ENCODE data around the gene SORCS1.

SORCS1 gene

DNA sequence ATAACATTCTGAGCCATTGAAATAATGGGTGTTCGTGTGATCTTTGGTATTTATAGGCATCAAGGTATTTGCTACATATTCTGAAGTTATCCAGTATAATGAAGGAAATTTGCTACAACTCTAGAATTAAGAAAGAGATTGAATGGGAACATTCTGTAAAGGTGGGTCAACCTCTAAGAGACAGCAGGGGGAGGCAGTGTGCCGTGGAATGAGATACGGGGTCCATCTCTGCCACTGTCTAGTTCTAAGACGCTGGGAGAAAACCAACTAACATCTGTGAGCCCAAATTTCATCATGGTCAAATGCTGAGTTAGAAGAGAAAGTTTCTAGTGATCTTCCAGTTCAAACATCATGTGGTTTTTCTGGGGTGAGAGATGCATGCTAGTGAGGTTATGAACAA, 368.9 kb downstream of the SORCS1 start:
- DNase-seq, result no peak

DNA sequence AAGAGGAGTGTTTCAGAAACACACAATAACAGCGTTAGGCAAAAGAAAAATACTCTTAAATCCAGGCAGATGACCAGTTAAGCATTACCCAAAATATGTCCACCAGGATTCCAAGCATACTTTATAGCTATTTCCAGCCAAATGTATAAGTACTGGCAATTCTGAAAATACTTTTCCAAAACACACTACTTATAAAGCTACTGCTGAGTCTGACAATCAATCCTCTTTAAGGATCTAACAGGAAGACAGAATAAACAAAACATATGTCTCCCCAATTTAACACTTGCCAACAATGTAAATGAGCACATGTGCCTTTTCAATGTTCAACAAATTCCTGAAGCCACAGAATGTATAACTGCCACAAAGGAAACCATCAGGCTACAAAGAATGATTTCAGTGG, 370.9 kb downstream of the SORCS1 start:
- DNase-seq, result no peak

DNA sequence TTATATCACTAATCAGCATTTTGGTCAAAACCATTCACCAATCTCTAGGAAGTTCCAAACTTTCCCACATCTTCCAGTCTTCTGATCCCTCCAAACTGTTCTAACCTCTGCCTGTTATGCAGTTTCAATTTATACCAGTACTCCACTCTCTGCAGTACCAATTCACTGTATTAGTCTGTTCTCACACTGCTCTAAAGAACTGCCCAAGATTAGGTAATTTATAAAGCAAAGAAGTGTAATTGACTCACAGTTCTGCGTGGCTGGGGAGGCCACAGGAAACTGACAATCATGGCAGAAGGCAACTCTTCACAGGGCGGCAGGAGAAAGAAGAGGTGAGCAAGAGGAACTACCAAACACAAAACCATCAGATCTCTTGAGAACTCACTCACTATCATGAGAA, 374.9 kb downstream of the SORCS1 start:
- no peak for DNase-seq

- DNase-seq, result no peak
These were observed 375.5 kb downstream of the SORCS1 start for GRCh38 chr10:106788982-106789381.

DNA sequence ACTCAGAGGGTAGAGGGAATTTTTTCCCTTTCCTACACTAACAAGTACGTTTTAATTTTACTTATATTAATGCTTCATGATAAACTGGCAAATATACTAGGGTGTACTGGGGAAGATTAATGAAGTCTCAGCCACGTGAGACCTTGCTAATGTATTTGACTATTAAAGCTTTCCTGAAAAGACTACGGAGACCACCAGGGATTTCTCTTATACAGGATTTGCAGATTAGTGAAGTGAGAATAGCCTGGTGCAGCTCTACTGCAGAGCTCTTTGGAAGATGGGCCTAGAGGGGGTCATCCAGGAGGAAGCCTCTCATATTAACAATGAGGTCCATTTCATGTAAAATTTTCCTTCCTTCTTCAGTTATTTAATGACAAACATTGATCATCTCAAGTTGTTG, 379.0 kb downstream of the SORCS1 start:
- no peak for DNase-seq

- DNase-seq, result no peak
These were observed 383.9 kb downstream of the SORCS1 start for GRCh38 chr10:106780632-106781031.

- DNase-seq, result no peak
These were observed 386.7 kb downstream of the SORCS1 start for GRCh38 chr10:106777841-106778240.

DNA sequence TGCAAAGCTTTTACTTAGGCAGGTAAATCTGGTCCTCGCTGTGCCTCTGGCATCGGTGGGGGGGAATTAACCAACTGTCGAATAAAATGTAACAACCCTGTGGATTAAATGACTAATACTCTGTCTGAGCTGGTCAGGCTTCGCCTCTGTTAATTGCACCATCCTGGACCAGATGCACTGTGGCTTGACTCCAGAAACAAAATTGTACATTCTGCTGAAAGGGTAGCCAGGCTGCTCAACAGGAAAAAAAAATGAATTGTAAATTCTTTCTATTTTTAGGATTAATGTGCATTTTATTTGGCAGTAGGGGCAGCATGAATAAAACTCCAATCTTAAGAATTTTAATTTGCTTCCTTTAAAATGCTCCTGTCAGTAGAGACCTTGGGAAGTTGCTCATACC, 389.4 kb downstream of the SORCS1 start:
- DNase-seq, result no peak

GRCh38 chr10:106772957-106773356, 391.5 kb downstream of the SORCS1 start:
- DNase-seq, result no peak

- no peak for DNase-seq
These were observed 393.4 kb downstream of the SORCS1 start for GRCh38 chr10:106771154-106771553.

DNA sequence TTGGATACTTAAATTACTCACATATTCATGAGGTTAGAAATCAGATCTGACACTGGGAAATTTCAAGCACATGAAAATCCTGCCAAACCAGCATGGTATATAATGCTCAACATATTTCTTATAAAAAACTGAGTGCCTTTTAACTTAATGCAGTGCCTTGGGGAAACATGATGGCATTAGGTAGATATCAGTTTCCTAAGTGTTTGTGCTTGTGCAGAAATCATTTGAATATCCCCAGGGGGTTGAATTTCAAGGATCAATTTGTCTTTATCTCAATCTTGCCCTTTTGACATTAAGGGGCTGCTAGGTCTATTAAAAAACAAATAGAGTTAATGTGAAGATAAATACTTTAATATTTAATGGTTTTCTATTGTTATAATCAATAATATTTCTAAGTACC, 396.3 kb downstream of the SORCS1 start:
- DNase-seq, result no peak

DNA sequence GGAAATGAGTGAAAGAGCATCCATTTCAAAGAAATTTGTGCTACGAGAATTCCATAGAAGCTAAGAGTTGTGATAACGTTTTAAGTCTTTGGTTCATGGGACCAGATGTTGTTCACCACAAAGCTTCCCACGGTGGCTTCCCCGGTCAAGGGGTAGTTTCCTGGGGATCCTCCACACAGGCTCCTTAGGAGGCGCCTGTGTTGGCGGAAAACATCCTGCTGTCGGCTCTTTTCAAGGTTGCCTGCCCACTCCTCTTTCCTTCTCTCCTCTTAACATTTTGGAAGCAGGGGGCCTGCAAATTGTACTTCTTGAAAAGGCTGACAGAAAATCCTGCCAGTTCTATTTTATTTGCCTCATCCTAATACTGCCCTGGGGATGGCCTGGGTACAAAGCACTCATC, 398.6 kb downstream of the SORCS1 start:
- DNase-seq, result no peak

GRCh38 chr10:106765241-106765754, 399.2 kb downstream of the SORCS1 start:
- no peak for DNase-seq

- no peak for DNase-seq
These were observed 400.1 kb downstream of the SORCS1 start for GRCh38 chr10:106764360-106764759.

- no peak for DNase-seq
These were observed 402.6 kb downstream of the SORCS1 start for GRCh38 chr10:106761906-106762305.

DNA sequence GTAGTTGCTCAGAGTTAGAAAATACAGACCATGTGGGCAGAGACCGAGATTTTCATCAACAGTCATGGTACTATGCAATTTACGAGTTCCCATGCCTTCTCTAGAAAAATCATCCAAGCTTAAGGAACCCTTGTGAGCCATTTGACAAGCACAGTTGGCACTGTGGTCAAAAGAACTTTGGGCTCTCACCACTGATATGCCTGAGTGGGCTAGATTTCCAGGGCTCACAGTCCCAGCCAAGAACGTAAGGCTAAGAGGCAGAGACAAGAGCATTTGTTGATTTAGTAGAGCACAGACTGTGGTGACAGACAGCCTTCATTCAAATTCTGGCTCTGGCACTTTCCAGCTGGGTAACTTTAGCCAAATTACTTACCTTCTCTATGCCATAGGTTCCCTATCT, 407.0 kb downstream of the SORCS1 start:
- DNase-seq, result no peak

- no peak for DNase-seq
These were observed 413.4 kb downstream of the SORCS1 start for GRCh38 chr10:106751091-106751490.

- DNase-seq, result no peak
These were observed 417.6 kb downstream of the SORCS1 start for GRCh38 chr10:106746868-106747267.

DNA sequence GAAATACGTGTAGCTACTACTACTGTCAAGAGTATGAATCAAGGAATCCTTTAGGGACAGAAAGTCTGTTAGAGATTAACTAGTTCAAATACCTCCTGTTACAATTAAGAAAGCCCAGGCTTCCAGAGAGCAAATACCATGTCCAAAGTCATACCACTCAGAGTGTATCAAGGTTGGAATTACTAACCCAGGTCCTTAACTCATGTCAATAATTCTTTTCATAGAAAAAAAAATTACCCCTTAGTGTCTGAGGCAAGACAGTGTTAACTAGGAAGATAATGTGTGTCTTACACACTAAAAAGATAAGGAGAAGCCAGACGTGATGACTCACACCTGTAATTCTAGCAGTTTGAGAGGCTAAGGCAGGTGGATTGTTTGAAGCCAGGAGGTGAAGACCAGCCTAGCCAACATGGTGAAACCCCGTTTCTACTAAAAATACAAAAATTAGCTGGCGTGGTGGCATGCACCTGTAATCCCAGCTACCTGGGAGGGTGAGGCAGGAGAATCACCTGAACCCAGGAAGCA, 423.4 kb downstream of the SORCS1 start:
- no peak for DNase-seq

GRCh38 chr10:106740071-106740470, 424.4 kb downstream of the SORCS1 start:
- DNase-seq, result no peak

DNA sequence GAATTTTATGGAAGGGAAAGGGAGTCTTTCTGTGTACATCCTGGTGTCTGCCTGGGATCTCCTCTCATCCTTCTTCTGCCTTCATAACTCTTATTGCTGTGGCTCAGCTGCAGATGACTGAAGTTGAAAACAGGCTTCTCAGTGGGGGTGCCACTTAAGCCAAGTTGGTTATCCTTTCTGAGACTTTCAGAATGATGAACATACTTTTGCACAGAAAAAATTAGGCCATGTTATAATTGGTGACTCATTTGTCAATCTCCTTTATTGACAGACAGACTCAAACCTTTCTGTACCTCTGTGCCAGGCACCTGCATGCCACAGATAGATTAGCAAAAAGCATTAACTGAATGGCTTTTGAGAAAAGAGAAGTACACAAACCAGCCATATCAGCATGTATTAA, 430.3 kb downstream of the SORCS1 start:
- DNase-seq, result no peak

- DNase-seq, result no peak
These were observed 436.3 kb downstream of the SORCS1 start for GRCh38 chr10:106728232-106728631.

DNA sequence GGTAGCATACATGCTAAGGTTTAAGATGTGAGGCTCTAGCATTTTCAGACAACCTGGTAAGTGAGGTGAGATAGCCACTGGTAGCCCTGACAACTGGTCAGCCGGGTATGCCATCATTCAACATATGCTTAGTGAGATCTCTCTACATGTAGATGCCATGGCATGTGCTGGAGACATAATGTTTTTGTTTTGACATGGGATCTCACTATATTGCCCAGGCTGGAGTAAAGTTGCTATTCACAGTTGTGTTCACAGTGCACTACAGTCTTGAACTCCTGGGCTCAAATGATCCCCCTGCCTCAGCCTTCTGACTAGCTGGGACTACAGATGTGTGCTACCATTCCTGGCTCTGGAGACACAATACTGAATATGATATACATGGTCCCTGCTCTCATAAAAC, 437.3 kb downstream of the SORCS1 start:
- no peak for DNase-seq

DNA sequence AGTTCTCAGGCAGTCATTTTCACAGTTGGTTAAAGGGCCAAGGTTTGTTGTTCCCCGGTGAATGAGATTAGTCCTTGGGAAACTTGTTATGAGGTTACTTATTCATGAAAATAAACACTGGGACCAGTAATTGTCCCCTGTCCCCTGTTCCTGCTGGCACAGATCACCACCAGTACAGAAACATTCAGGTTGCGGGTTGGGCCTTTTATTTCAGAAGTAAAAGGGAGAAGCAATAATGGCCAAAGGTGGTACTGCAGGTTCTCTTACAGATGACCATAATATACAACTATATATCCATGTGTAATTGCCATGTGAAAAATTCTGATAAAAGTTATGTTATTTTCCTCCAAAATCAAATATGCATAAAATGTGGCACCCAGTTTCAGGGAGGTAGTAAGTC, 442.0 kb downstream of the SORCS1 start:
- DNase-seq, result no peak

DNA sequence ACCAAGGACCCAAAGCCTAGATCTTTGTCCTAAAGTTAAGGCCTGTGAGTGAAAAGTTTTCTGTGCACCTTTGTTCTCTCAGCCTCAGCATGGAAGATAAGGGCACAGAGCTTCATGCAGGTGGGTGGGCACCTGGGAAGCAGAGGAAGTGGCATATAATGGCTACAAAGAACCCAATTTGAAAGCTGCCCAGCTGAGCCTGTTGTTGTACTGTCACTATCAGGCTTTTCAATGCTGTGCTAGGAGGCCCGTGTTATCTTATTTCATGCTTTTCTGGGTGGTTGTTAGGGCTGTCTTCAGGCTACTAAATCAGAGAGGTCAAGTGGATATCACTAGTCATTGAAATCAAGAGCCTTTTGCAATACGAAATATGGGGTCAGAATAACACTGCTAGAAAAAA, 443.8 kb downstream of the SORCS1 start:
- DNase-seq, result no peak

DNA sequence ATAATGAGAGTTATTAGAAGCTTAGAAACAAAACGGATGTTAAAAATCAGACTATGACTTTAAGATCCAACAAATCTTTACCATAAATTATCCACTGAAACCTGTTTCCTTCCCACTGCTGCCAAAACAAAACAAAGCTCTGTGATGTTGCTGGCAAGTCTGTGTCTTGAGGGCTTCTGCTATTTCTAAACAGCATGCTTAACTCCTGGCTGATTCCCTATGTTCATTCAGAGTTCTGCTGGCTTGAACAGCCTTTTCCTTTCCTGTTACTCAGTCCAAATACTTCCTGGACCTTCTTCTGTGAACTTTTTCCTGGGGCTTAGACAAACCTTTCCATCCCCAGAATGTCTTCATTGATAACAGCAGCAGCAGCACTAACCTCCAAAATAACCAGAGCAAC, 448.1 kb downstream of the SORCS1 start:
- DNase-seq, result no peak
